ENCODE results near the gene ITGB4.

- TF ChIP-seq POLR2A (IDR thresholded peaks at IDR 0.05) (no peak), CTCF (IDR thresholded peaks at IDR 0.05) (no peak)
Observed at GRCh38 chr17:75712446-75712845, 8.8 kb upstream of the ITGB4 start.

Measured in gastroesophageal sphincter (tissue), 3 donors.